Ectodermal cell (in vitro differentiated cells): Measurements from ENCODE around the gene IRX5.

ENCODE experiments used
- H3K27ac ChIP-seq: 2 replicates; pipeline ENCODE4 v1.7.0; 2013; ENCODE audit warnings: mild to moderate bottlenecking, low read depth, low read length; ENCODE audit not compliant: insufficient read depth, poor library complexity, severe bottlenecking
- H3K27me3 ChIP-seq: 2 replicates; pipeline ENCODE4 v1.7.0; 2013; ENCODE audit warnings: mild to moderate bottlenecking, low read length; ENCODE audit not compliant: insufficient read depth, control insufficient read depth, poor library complexity, severe bottlenecking
- H3K36me3 ChIP-seq: one replicate; pipeline ENCODE4 v1.7.0; 2013; ENCODE audit warnings: low read length; ENCODE audit not compliant: control insufficient read depth, insufficient read depth
- H3K4me1 ChIP-seq: one replicate; pipeline ENCODE4 v1.7.0; 2013; ENCODE audit warnings: low read length; ENCODE audit not compliant: control insufficient read depth, insufficient read depth
- H3K4me3 ChIP-seq: 2 replicates; pipeline ENCODE4 v1.7.0; 2013; ENCODE audit warnings: low read depth, low read length, control low read depth; ENCODE audit not compliant: insufficient read depth
- H3K9me3 ChIP-seq: 2 replicates; pipeline ENCODE4 v1.7.0; 2013; ENCODE audit warnings: mild to moderate bottlenecking, low read length, moderate library complexity; ENCODE audit not compliant: control insufficient read depth
- WGBS, 2 experiments: methylation state at CpG; one replicate each; pipeline ENCODE4 v1.1.7; 2013; ENCODE audit warnings: missing lambda C conversion rate in 2 of 2; 5-methylcytosine and 5-hydroxymethylcytosine counted together

The IRX5 gene

DNA sequence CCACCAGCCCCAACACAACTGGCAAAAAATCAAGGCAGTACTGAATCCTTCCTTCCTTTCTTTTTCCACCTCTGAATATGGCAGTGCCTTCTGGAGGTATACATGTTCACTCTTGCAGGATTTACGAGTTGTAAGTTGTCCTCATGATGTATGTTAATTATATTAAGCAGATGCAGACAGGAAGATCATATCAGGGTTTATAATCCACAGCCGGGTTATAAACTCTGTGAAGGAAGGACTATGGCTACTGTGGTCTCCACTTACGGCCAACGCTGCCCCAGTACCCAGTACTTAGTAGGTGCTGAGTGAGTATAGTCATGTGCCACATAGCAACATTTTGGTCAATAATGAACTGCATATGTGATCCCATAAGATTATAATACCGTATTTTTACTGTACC, 19.6 kb upstream of the IRX5 start:
- WGBS, 2 experiments = 89 to 93% methylated on average over 5 of the region's 5 CpGs
- Histone ChIP-seq H3K27ac (no peak overlapping the region), H3K9me3 (no peaks in the 10 kb centered on the region), H3K4me1 (no peaks in the 10 kb centered on the region), H3K4me3 (no peak overlapping the region), H3K27me3 (no peaks in the 10 kb centered on the region), H3K36me3 (no peaks in the 10 kb centered on the region)

DNA sequence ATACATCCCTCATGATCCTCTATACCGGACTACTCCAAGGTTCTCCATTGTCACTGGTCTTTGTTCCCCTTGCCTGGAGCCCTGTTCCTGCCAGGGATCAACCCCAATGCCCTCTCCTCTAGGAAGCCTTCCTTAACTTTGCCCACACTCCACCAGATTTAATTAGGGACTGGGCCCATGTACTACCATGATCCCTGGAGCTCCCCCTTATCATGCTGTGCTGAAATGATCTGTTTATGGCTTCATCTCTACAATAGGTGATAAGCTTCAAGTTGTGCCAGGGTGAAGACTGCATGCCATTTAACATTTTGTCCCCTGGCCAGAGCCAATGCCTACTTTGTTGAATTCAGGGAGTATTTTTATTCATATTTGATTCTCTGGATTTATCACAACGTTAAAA, 17.9 kb upstream of the IRX5 start:
- no peaks in the 10 kb centered on the region for H3K9me3 ChIP-seq
- WGBS, 2 experiments = 85 to 94% methylated on average over 2 of the region's 2 CpGs

DNA sequence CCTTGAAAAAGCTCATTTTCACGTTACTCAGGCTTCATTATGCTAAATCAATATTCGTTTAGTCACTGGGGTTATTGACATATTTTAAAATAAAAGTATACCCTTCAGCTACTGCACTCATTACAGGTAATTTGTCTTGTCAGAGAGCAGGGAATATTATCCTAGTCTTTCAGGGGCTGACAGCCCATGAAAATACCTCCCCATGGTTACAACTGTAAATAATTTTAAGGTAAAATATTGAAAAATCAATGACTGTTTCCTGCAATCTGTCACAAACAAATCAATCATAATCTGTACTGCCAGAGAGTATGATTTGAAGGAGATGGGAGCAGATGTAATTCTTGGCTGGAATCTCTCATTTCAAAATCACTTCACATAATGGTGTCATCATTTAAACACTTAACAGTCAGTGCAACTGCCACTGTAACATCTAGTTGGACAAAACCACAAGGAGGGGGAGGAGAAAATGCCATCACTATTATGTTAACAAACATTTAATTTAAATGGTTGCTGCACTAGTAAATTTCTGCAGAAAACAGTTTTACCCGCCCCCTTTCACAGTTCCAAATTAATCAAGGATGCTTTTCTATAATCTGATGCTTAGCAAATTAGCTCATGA, 9.3 kb upstream of the IRX5 start:
- no peak overlapping the region for H3K27ac ChIP-seq
- WGBS, 2 experiments = 91 to 93% methylated on average over 3 of the region's 3 CpGs
- H3K4me1 ChIP-seq = no peaks in the 10 kb centered on the region
- no peaks in the 10 kb centered on the region for H3K9me3 ChIP-seq
- H3K27me3 ChIP-seq = peaks cover 9% of the 10 kb centered on the region
- H3K36me3 ChIP-seq = peaks cover 4% of the 10 kb centered on the region
- no peak overlapping the region for H3K4me3 ChIP-seq

More for the DNA sequence above, 17.9 kb upstream of the IRX5 start:
- H3K27ac ChIP-seq = no peak overlapping the region
- H3K27me3 ChIP-seq = no peaks in the 10 kb centered on the region
- no peaks in the 10 kb centered on the region for H3K4me1 ChIP-seq
- no peaks in the 10 kb centered on the region for H3K36me3 ChIP-seq
- no peak overlapping the region for H3K4me3 ChIP-seq

DNA sequence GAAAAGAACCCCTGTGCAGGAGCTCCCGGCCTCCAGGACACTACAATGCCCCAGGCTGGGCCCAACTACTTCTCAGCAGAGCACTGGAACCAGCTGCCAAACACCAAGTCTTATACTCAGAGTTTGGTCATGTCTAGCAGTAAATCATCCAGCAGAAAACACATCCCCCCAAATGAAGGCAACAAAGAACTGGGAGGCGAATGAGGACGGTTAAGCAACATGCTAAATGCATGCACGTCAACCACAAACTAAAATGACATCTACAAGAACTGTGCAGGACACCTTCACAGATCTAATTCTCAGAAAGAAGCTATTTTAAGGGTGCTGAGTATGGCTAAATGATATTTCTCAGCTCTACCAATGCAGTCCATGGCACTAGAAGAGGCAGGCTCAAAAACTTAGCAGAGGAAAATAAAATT, 7.6 kb upstream of the IRX5 start:
- Histone ChIP-seq H3K4me3 (no peak overlapping the region), H3K9me3 (no peaks in the 10 kb centered on the region), H3K27me3 (peaks cover 23% of the 10 kb centered on the region), H3K4me1 (peaks cover 7% of the 10 kb centered on the region), H3K27ac (no peak overlapping the region), H3K36me3 (peaks cover 4% of the 10 kb centered on the region)
- WGBS, 2 experiments = 89 to 90% methylated on average over 4 of the region's 4 CpGs

DNA sequence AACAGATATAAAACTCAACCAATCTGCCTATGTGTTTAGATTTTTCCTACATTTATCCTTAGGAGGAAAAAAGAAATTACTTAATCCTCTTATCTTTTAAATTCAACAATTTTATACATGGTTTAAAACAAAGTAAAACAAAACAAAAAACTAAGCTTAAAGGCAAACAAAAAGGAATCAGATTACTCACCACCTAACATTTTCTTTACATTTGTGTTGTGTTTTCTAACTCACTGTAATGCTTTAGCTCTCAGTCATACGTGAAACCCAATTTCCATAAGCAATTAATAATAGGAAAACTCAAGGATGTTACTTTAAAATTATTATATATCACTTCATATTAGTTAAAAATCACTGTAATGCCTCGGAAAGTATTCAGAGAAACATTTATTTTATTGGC, 6.7 kb upstream of the IRX5 start:
- WGBS, 2 experiments = 100% methylated on average over 1 of the region's 2 CpGs
- Histone ChIP-seq H3K27me3 (peaks cover 23% of the 10 kb centered on the region), H3K27ac (no peak overlapping the region), H3K4me1 (peaks cover 7% of the 10 kb centered on the region), H3K9me3 (no peaks in the 10 kb centered on the region), H3K36me3 (no peaks in the 10 kb centered on the region), H3K4me3 (no peak overlapping the region)

DNA sequence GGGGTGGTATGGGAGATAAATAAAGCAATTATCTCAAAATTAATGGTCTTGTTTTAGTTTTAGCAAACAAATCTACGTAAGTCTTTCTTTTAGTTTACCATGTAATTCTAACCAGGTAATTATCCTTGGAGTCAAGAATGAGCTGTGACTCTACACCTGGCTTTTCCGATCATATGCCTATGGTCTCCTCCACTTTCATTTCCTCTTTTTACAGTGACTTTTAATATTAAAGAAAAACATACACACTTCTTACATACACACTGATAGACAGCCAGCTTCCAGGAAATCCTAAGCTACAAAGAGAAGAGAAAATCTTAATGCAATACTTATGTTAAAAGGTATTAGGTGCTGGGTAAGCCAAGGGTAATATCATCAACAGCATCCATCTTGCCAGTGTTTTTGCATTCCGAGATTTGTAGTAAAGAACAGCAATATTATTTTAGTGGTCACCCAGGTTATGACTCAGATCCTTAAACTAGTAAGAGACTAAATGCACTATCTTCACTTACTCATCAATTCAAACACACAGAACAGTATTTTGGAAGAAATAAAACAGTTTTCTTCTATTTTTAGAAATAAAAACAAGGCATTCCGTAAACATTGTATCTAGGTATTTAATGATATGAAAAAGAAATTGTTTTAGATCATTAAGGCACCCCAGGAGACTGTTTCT, 4.4 kb upstream of the IRX5 start:
- H3K4me1 ChIP-seq = peaks cover 7% of the 10 kb centered on the region
- 96% methylated on average over 3 of the region's 4 CpGs for WGBS, 2 experiments

DNA sequence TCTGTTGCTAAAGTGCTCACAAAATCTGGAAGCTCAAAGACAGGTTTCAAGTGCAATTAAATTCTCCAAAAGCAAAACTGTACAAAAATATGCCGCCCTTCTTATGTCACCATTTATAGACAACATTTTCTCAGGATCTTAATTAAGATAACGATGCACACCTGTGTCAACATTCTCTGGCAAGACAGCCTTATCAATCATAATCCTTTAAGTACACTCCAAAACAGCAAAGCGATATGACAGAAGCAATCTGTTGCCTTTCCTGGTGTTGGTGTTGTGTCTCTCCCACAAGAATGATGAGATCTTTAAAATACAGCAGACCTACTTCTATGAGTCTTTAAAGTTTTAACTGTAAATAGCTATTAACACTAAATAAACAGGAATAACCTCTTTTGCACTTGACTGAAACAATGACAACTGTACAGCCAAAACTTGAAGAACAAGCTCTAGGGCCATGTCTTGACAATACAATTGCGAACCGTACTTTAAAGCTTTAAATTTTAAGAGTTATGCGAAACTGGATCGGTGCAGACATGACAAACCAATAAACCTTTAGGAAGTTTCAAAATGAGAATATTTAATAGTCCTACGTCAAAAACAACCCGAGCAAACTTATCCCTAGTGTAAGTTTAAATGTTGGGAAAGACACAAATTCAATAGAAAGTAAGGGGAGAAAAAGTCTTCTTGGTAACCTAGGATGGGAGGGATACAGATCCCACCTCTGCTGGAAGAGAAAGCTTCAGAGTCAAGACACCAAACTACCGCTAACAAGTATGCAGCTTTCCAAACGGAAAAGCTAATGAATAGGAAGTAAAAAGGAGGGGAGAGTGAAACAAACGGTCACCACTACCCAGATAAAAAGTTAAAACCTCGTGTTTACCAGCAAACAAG, 3.3 kb upstream of the IRX5 start:
- H3K4me1 ChIP-seq = peaks cover 7% of the 10 kb centered on the region
- peaks cover 34% of the 10 kb centered on the region for H3K27me3 ChIP-seq
- H3K36me3 ChIP-seq = no peaks in the 10 kb centered on the region
- H3K27ac ChIP-seq = no peak overlapping the region
- peak overlapping the region; percentile 81 for H3K4me3 ChIP-seq
- 41 to 45% methylated on average over 10 to 13 of the region's 13 CpGs for WGBS, 2 experiments
- no peaks in the 10 kb centered on the region for H3K9me3 ChIP-seq

More for the DNA sequence above, 4.4 kb upstream of the IRX5 start:
- Histone ChIP-seq H3K9me3 (no peaks in the 10 kb centered on the region), H3K27ac (no peak overlapping the region), H3K36me3 (no peaks in the 10 kb centered on the region), H3K27me3 (peaks cover 23% of the 10 kb centered on the region), H3K4me3 (no peak overlapping the region)

DNA sequence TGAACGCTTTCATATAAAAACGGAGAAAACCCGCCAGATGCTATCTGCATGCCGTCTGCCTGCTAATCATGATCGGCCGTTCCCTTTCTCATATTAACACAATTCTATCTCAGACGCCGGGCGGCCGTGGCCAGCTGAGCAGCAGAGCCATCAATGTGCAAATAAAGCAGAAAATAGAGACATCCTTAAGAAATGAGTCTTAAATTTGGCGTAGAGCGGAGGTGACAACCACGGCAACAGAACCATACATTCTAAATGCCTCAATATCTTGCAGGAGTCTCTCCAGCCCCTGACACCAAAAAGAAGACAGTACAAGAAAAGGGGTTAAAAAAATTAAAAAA, 2.7 kb upstream of the IRX5 start:
- no peaks in the 10 kb centered on the region for H3K9me3 ChIP-seq
- H3K4me1 ChIP-seq = peaks cover 7% of the 10 kb centered on the region
- WGBS, 2 experiments = 1% methylated on average over 13 of the region's 13 CpGs
- peaks cover 40% of the 10 kb centered on the region for H3K27me3 ChIP-seq
- peak overlapping the region; percentile 81 for H3K4me3 ChIP-seq
- H3K36me3 ChIP-seq = no peaks in the 10 kb centered on the region
- no peak overlapping the region for H3K27ac ChIP-seq

DNA sequence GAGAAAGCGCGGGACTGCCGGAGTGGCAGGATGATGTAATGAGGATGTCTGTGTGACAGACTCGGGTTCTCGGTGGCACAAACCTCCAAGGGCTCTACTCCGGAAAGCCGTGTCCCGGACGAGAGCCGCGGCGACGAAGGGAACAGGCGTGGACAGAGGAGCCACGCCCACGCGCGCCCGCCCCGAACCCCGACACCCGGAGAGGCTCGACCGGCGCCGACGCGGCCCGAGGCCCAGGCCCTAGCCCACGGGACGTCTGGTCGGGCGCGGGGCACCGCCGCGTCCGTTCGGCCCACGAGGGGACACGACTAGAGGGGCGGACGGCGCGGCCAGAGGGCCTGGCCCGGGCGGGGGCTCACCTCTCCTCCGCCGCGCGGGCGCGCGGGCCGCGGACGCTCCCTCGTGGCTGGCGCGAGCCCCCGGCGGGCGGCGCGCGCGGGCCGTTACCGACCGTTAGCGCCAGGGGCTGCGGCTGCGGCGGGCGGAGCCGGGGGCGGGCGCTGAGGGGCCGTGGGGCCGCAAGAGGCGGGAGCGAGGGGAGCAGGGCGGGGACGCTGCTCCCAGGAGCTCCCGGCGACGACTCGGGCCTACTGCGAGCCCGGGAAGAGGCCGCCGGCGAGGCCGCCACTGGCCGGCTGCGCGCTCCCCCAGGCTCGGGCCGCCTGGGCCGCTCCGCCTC, 2.1 kb upstream of the IRX5 start:
- 1% methylated on average over 101 of the region's 101 CpGs for WGBS, 2 experiments
- Histone ChIP-seq H3K27me3 (peaks cover 46% of the 10 kb centered on the region), H3K4me1 (peaks cover 7% of the 10 kb centered on the region), H3K9me3 (no peaks in the 10 kb centered on the region), H3K27ac (peak overlapping the region; percentile 92), H3K4me3 (peak overlapping the region; percentile 81), H3K36me3 (no peaks in the 10 kb centered on the region)
